Epidermal melanocyte (primary cell): ENCODE measurements around the gene PIK3C2G.

Experiments used
- DNase-seq: peaks from one replicate; pipeline ENCODE4 v3.0.0; 2011; ENCODE audit warnings: low spot score; ENCODE audit not compliant: insufficient read length

PIK3C2G gene

GRCh38 chr12:18414671-18415070, 153.4 kb downstream of the PIK3C2G start:
- DNase-seq = no peak

- no peak for DNase-seq
These were observed 153.9 kb downstream of the PIK3C2G start for GRCh38 chr12:18415227-18415626.

- no peak for DNase-seq
These were observed 155.1 kb downstream of the PIK3C2G start for GRCh38 chr12:18416412-18416811.

- no peak for DNase-seq
These were observed 158.0 kb downstream of the PIK3C2G start for GRCh38 chr12:18419311-18419710.

GRCh38 chr12:18421867-18422266, 160.5 kb downstream of the PIK3C2G start:
- DNase-seq = no peak

- DNase-seq = no peak
These were observed 161.6 kb downstream of the PIK3C2G start for GRCh38 chr12:18422871-18423270.

GRCh38 chr12:18424857-18425256, 163.5 kb downstream of the PIK3C2G start:
- no peak for DNase-seq

- DNase-seq = no peak
These were observed 166.2 kb downstream of the PIK3C2G start for GRCh38 chr12:18427520-18427919.

GRCh38 chr12:18428416-18428815, 167.1 kb downstream of the PIK3C2G start:
- DNase-seq = no peak

GRCh38 chr12:18429366-18429765, 168.0 kb downstream of the PIK3C2G start:
- no peak for DNase-seq

- no peak for DNase-seq
These were observed 169.2 kb downstream of the PIK3C2G start for GRCh38 chr12:18430425-18431048.

- no peak for DNase-seq
These were observed 170.5 kb downstream of the PIK3C2G start for GRCh38 chr12:18431771-18432170.

GRCh38 chr12:18432206-18432605, 170.9 kb downstream of the PIK3C2G start:
- DNase-seq = no peak

- no peak for DNase-seq
These were observed 174.9 kb downstream of the PIK3C2G start for GRCh38 chr12:18436170-18436569.

GRCh38 chr12:18439541-18439940, 178.2 kb downstream of the PIK3C2G start:
- no peak for DNase-seq

GRCh38 chr12:18443768-18444437, 182.6 kb downstream of the PIK3C2G start:
- no peak for DNase-seq

- no peak for DNase-seq
These were observed 184.8 kb downstream of the PIK3C2G start for GRCh38 chr12:18446061-18446644.

- DNase-seq = no peak
These were observed 193.0 kb downstream of the PIK3C2G start for GRCh38 chr12:18454330-18454729.

GRCh38 chr12:18456344-18456743, 195.0 kb downstream of the PIK3C2G start:
- DNase-seq = no peak

- no peak for DNase-seq
These were observed 196.0 kb downstream of the PIK3C2G start for GRCh38 chr12:18457362-18457761.

- no peak for DNase-seq
These were observed 200.4 kb downstream of the PIK3C2G start for GRCh38 chr12:18461758-18462157.

GRCh38 chr12:18462442-18462841, 201.1 kb downstream of the PIK3C2G start:
- DNase-seq = no peak
